GM18909 (cell line): ENCODE results near the gene DHRS12.
A peak's percentile ranks its signal among the peaks of the same experiment; 100 is the strongest.

Experiments
- ATAC-seq: cut with Tn5 transposase; IDR thresholded peaks from one replicate; pipeline ENCODE4 v1.9.1; 2021; ENCODE audit warnings: mild to moderate bottlenecking; ENCODE audit not compliant: unreplicated experiment, poor library complexity

Gene DHRS12

DNA sequence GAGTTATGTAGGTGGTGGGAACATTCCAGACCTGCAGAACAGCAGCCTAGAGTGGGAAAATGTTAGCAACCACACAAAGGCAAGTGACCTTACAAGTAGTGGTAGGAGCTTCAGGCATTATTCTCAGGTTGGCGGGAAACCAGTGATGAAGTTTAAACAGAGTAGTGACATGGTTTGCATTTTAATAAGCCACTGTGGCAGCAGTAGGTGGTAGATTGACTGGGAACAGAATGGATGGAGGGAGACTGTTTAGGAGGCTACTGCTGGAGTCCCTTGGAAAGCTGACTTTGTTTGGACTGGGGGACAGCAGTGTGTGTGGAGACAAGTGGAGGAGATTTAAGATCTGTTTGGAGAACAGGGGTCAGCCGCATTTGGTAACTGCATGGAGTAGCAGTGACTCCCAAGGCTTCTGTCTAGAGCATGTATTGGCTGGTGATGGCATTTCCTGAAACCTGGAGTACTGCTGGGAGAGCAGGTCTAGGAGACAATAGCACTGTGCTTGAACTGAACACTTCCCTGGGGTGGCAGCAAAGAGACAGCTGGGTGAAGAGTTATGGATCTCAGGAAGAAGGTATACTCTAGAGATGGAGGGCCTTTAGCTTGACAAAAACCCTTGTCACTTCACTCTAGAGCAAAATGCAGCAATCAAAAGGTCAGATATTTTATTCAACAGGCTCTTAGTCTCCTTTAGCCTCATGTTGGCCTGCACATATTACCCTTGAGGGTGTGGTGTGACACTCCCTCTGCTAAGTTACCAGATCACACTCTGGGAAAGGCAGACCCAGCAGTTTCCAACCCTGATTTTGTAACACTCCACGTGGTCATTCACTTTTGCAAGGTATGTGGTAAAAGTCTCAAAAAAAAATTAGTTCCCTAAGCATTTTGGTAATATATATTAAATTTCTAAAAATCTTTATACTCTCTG, 70.3 kb downstream of the DHRS12 start:
- ATAC-seq: no peak

DNA sequence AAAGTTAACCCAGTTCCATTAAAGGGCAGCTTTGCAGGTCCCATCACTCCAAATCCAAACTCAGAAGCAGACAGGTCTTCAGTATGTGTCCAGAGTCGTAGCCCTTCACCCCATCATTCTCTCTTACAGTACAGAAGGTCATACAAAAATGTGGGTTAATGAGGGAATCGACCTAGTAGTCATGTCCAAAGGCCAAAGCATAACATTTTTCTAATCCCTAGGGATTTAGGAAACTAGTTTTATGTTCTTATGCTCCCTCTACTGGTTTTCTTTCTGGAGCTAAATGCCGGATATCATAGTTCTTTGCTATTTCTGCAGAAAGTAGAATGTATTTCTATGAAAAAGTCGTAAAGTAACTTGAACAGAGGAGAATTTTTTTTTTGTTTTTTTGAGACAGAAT, 72.2 kb downstream of the DHRS12 start:
- no peak for ATAC-seq

DNA sequence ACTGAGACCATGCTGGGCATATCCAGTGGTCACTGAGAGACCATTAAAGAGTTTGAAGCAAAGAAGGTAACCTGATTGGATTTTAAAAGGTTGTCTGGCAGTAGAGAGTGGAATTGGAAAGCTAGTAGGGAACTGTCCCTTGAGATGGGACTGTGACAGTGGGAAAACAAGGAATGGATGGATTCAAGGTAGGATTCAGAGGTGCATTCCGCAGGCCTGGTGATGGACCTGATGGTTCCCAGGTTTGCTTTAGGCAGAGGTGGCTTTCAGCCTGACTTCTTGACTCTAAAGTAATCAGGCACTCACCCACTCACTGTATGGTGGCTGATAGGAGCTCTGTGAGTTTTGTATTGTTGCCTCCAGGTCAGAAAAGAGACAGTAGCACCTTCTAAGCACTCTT, 73.0 kb downstream of the DHRS12 start:
- ATAC-seq: no peak

DNA sequence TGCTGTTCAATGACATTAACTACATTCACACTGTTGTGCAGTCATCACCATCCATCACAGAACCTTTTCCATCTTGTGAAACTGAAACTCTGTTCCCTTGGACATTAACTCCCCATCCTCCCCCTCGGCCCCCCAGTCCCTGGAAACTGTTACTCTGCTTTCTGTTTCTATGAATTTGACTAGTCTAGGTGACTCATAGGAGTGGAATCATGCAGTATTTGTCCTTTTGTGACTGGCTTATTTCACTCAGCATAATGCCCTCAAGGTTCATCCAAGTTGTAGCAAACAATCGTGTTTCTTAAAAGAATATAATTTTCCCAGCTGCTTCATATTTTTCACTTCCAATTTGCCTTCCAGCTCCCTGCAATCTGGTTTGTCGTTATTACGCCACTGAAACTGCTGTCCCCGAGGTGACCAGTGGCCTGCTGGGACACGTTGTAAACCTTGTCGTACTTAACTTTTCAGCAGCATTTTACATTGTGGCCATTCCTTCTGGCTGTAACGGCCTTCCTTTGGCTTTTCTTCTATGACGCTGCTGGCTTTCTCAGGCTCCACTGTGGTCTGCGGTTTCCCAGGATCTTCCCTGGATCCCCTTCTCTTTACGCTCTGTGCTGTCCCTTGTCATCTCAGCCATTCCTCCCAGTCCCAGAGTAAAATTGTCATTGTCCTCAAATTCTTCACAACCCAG, 74.0 kb downstream of the DHRS12 start:
- no peak for ATAC-seq

DNA sequence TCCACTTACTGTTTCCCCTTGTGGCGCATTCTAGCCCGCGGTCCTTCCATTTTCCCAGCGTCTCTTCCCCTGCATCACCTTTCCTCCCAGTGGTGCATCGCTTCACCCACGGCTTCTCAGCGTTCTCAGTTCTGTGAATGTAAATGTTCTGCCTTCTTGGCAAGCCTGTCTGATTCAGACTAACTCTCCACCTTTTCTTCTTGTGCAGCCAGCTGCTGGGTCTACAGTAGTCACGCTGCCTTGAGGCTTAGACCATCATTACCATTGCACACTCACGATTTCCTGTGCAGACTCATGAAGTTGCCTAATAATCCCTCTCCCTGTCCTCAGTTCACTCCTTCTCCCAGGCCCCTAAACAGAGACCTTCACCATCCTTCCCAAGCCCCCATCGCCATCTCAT, 75.0 kb downstream of the DHRS12 start:
- no peak for ATAC-seq

DNA sequence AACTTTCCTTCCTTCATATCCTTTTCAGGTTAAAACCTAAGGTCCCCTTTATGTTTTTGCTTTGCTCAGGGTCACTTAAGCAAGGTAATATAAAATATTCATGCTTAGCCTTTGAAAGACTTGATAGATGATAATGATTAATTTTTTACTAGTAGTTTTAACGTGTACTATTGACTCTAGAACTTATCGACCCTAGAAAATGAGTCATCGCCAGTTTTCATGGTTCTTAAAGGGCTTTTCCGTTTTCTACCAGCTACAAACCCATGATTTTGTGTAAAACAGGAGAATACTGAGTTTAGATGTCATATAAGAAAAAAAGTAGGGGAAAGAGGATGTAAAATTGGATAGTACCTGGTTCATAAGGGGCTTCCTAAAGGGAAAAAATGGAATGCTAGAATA, 75.7 kb downstream of the DHRS12 start:
- ATAC-seq: no peak

DNA sequence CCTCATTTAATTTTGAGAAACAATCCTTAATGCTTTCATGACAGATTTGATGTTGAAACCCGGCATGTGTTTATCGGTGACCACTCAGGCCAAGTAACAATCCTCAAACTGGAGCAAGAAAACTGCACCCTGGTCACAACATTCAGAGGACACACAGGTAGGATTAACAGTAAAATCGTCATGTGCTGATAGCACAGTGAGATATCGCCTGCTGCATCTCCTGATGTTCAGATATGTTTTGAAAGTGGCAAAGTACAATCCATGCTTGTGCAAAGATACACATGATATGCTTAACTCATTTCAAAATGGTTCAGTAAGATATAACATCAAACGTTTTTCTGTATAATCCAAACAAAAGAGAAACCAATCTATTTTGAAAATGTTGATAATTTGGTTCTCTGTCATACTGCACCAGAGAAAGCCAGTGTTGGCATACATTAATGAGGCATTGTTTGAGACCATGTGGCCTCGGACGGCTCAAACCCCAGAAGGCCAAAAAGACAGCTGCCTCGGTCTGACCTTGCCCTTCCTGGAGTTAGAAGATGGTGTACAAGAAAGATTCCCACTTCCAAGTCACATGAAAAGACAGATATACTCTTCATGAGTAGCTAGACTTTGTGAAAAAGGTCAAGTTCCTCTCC, 76.2 kb downstream of the DHRS12 start:
- no peak for ATAC-seq

DNA sequence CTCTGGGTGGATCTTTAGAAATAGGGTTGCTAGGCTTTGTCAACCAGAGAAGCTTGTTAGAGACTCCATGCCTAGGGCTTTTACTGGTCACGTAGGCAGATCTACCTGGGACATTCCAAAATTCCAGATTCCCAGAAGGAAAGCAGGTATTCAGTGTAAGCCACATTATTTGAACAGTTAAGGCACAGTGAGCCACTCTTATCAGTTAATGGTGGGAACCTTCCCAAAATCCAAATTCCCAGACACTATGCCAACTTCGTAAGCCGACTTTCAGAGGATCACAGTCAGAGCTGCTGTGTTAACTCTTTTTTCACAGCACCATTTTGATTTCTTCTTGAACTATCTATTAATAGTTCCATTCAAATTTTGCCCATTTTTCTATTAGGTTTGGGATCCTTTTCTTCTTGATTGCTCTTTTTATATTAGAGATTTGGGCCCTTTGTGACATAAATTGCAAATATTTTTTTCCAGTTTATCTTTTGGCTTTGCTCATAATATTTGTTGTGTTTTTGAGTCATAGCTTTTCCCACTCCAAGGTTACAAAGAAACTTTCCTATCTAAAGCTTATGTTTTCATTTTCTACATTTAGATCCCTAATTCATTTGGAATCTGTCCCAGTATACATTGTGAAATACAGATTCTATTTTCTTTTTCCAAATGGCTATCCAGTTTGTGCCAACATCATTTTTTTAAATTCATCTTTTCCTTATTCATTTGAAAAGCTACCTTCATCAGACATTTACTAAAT, 77.3 kb downstream of the DHRS12 start:
- ATAC-seq: no peak

DNA sequence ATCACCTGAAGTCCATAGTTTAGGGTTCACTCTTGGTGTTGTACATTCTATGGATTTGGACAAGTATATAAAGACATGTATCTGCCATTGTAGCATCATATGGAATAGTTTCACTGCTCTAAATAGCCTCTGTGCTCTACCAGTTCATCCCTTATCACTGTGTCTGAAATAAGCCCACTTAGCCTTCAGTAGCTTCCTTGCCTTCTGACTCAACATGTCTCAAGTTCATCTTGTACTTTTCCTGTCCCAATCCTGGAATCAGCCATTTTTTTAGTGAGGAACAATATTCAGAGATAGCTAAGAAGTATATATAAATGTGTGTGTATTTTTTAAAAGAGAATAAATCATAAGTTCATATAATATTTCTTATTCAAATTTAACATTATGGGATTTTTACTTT, 79.2 kb downstream of the DHRS12 start:
- ATAC-seq: no peak

DNA sequence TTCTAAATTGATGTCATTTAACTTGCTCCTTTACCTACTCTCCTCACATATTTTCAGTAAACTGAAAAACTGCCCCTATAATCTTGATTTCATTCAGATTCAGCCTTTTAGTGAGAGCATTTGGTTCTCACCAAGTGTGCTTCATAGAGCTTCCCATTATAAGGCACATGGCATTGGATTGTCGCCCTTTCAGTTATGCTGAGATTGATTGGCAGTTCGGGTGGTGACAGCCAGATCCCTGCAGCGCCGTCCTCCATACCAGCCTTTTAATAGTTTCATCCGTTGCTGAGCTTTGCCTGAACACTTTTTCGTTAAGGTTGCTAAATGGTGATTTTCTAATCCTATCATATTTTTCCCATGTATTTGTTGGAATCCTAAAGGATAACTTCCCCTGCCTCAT, 80.4 kb downstream of the DHRS12 start:
- ATAC-seq: no peak

DNA sequence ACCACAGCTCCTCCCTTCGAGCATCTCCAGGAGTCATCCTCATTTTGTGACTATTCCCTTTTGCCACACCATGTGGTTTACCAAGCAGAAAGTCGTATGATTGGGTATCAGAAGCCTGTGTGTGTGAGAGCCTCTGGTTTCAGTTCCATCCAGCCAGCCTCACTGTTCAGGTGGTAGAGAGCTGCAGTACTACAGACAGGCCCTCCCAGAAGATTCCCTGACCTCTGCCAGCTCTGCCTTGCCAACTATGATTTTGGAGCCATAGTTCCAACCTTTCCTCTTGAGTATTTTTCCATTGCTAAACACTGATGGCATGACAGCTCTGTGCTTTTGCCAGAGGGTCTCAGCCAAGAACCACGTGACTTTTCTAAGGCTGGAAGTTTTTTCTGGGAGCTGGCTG, 82.5 kb downstream of the DHRS12 start:
- peak; percentile 90 for ATAC-seq

DNA sequence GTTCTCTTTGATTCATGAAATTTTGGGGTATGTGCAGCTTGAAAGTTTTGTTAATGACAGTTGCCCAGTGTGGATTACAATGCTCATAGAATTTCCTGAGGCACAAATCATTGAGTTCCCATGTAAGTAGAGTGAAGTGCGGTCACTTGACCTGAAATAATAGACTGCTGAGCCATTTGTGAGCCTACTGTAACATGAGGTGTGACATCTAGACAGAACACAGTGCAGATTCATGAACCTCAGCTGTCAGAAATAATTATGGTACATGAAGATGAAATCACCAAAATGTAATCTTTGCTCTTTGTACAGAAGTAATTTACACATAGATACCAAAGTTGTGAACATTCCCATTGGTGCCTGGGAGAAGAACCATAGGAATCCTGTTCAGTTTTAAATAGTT, 84.6 kb downstream of the DHRS12 start:
- ATAC-seq: no peak
